ENCODE measurements around the gene KHK. TPM values are rescaled to one million over a fixed set of nuclear protein-coding genes. Genes with fewer than 3 reads are reported as not detected.

Gene KHK
- total RNA-seq (10 to 100 TPM in 1 of 6 donors, 1 to 10 TPM in 5; 5.1 to 11.7 (median 6.3) TPM), polyA plus RNA-seq (10 to 100 TPM; 10.6 to 16.2 TPM)

- WGBS, 2 donors, result 3 to 4% methylated on average over 53 to 54 of the region's 54 CpGs
Measured at GRCh38 chr2:27086724-27087593, at the start of gene KHK. Gene KHK, plus strand, starts transcription at chr2:27086772. Its CDS starts 488 bp downstream, at chr2:27087260.

GRCh38 chr2:27038012-27038411 is 48.6 kb upstream of the KHK start:
- no peak for DNase-seq
- Histone ChIP-seq H3K4me3 (no peak overlapping the region), H3K9me3 (no peaks in the 10 kb centered on the region), H3K36me3 (peaks cover 15 to 63% (median 50%) of the 10 kb centered on the region in 3 donors), H3K4me1 (peaks cover 0 to 13% (median 7%) of the 10 kb centered on the region in 3 donors), H3K27me3 (no peaks in the 10 kb centered on the region), H3K27ac (no peak overlapping the region)
- FAIRE-seq, result no peak
- no peak for ATAC-seq
- no peak for TF ChIP-seq CTCF (IDR thresholded peaks at IDR 0.05)
- WGBS, 2 donors, result 89% methylated on average over 6 of the region's 6 CpGs
- intact Hi-C loops (cut with DNase I), result no loop called here

More at GRCh38 chr2:27086724-27087593, at the start of gene KHK:
- H3K4me3 ChIP-seq, result peak within 1 kb of the TSS; percentile 50 to 73 (median 56)
- ATAC-seq, result peak; percentile 45 to 60 (median 55)
- H3K4me1 ChIP-seq, result peaks cover 0 to 10% (median 0%) of the 10 kb centered on the region in 3 donors
- H3K27me3 ChIP-seq, result no peaks in the 10 kb centered on the region
- no peaks in the 10 kb centered on the region for H3K9me3 ChIP-seq
- intact Hi-C loops (cut with DNase I), result loop anchor here in 1 of 3 donors (10.0 kb wide), 1 partner anchor 122 kb away; no protein-coding TSS in a partner anchor
- FAIRE-seq, result no peak
- peak in 2 of 4 donors; percentile 5 to 42 for TF ChIP-seq CTCF (IDR thresholded peaks at IDR 0.05)
- peak within 1 kb of the TSS; percentile 66 to 83 (median 77) for H3K27ac ChIP-seq
- H3K36me3 ChIP-seq, result no peaks in the 10 kb centered on the region
- DNase-seq, result peak; percentile 59 to 90 (median 70)

- DNase-seq, result no peak
- H3K27ac ChIP-seq, result no peak overlapping the region
- H3K4me3 ChIP-seq, result no peak overlapping the region
- TF ChIP-seq CTCF (IDR thresholded peaks at IDR 0.05), result no peak
- no peak for ATAC-seq
- no peak for FAIRE-seq
- WGBS, 2 donors, result 88 to 89% methylated on average over 17 of the region's 17 CpGs
- peaks cover 0 to 12% (median 7%) of the 10 kb centered on the region in 3 donors for H3K4me1 ChIP-seq
- peaks cover 15 to 63% (median 50%) of the 10 kb centered on the region in 3 donors for H3K36me3 ChIP-seq
- intact Hi-C loops (cut with DNase I), result no loop called here
- H3K27me3 ChIP-seq, result no peaks in the 10 kb centered on the region
- no peaks in the 10 kb centered on the region for H3K9me3 ChIP-seq
Measured at GRCh38 chr2:27038631-27039339, 47.8 kb upstream of the KHK start.

GRCh38 chr2:27039426-27039825 is 47.1 kb upstream of the KHK start:
- FAIRE-seq, result no peak
- TF ChIP-seq CTCF (IDR thresholded peaks at IDR 0.05), result no peak
- Histone ChIP-seq H3K9me3 (no peaks in the 10 kb centered on the region), H3K27ac (no peak overlapping the region), H3K27me3 (no peaks in the 10 kb centered on the region), H3K4me3 (no peak overlapping the region), H3K36me3 (peaks cover 15 to 63% (median 50%) of the 10 kb centered on the region in 3 donors), H3K4me1 (peaks cover 0 to 7% (median 5%) of the 10 kb centered on the region in 3 donors)
- intact Hi-C loops (cut with DNase I), result no loop called here
- no peak for DNase-seq
- no peak for ATAC-seq
- 88 to 92% methylated on average over 6 of the region's 6 CpGs for WGBS, 2 donors

All from pancreas (tissue), 10 donors.